ENCODE measurements around the gene SUPT20H.

The SUPT20H gene

GRCh38 chr13:36999054-36999714 lies 60.3 kb downstream of the SUPT20H start, which contains the start of gene ALG5:
Gene ALG5, minus strand, starts transcription at chr13:36999340. Its CDS starts 40 bp downstream, at chr13:36999300.
- peak; percentile 88 for DNase-seq (ENCODE audit: low read depth)

GRCh38 chr13:36998624-36999041 lies 60.9 kb downstream of the SUPT20H start:
- no peak for DNase-seq (ENCODE audit: low read depth)

GRCh38 chr13:36997716-36998427 lies 61.6 kb downstream of the SUPT20H start:
- DNase-seq (ENCODE audit: low read depth) = peak; percentile 32

- DNase-seq (ENCODE audit: low read depth) = no peak
These were observed 67.1 kb downstream of the SUPT20H start for GRCh38 chr13:36992362-36992761.

GRCh38 chr13:36986462-36987240 lies 72.8 kb downstream of the SUPT20H start:
- DNase-seq (ENCODE audit: low read depth) = no peak

GRCh38 chr13:36981156-36981743 lies 78.2 kb downstream of the SUPT20H start:
- peak; percentile 53 for DNase-seq (ENCODE audit: low read depth)

- DNase-seq (ENCODE audit: low read depth) = peak; percentile 16
These were observed 80.0 kb downstream of the SUPT20H start for GRCh38 chr13:36979361-36980050.

- no peak for DNase-seq (ENCODE audit: low read depth)
These were observed 84.3 kb downstream of the SUPT20H start for GRCh38 chr13:36975172-36975571.

GRCh38 chr13:36973621-36974295 lies 85.7 kb downstream of the SUPT20H start:
- DNase-seq (ENCODE audit: low read depth) = no peak

GRCh38 chr13:36973009-36973408 lies 86.5 kb downstream of the SUPT20H start:
- DNase-seq (ENCODE audit: low read depth) = no peak

GRCh38 chr13:36966404-36966803 lies 93.1 kb downstream of the SUPT20H start:
- DNase-seq (ENCODE audit: low read depth) = no peak

GRCh38 chr13:36965767-36966166 lies 93.7 kb downstream of the SUPT20H start:
- DNase-seq (ENCODE audit: low read depth) = peak; percentile 21

GRCh38 chr13:36959456-36960116 lies 99.9 kb downstream of the SUPT20H start:
- no peak for DNase-seq (ENCODE audit: low read depth)

All from fibroblast of gingiva (primary cell).